Measurements from ENCODE around the gene TMEM181. TPM values are rescaled to one million over a fixed set of nuclear protein-coding genes. Genes with fewer than 3 reads are reported as not detected.

The TMEM181 gene
- total RNA-seq, 1 experiment from 2014 or later, result 31.6 TPM

DNA sequence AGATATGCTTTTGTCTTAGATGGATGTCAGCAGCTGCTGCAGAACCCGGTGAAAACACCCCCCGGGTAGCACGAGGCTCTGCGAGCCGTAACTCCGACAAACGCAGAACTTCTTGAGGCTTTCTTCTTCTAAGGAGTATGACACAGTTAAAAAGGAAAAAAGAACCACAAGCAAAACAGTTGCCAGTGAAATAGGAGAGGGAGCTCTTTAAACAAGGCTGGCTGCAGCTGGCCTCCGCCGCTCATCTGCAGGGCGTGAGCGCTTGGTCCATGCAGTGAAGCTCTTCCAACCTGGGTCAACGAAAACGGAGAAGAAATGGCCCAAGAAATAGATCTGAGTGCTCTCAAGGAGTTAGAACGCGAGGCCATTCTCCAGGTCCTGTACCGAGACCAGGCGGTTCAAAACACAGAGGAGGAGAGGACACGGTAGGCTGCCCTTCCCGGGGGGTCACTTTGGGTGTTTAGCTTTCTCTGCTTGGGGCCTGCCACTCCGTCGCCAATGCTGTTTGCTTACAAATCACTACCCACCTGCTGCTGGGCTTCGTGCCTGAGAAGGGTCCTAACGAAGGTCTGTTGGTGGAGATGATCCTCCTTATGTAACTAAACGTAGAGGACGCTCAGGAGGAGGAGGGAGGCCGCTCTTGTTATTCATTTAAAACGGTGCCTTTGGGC is 103.2 kb downstream of the TMEM181 start:
- BruUV-seq (replicated peaks), result no TSS peak
- intact Hi-C loops (cut with micrococcal nuclease; ENCODE audit: unreplicated experiment), result no loop called here

DNA sequence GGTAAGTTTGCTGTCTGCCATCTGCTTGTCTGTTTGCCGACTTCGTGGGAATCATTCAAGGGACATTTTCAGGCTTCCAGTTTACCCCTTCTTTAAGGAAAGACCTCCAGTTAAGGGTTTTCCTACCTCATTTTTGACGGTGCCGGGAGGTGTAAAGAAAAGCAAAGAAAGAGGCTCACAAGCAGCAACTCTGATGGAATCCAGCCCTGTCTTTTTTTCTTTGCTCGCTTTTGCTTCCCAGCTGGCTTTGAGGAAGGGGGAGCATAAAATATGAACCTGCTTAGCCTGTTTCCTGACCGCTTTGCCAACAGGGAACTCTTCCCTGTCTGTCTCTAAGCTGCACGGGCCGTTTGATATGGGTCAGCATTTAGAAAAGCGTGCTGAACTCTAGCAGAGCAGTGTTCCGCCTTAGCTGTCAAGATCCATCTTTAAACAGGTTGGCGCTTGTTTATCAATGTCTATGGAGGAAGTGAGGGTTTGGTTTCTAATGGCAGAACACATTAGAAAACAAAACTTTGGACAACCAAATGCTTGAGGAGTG is 103.8 kb downstream of the TMEM181 start:
- no peaks in the 10 kb centered on the region for H3K9me3 ChIP-seq (ENCODE audit: low read depth, low read length, poor library complexity, severe bottlenecking)
- no TSS peak for BruUV-seq (replicated peaks)
- DNase-seq (ENCODE audit: low spot score), result no peak
- no peak overlapping the region for H3K4me3 ChIP-seq (ENCODE audit: low read depth, low read length, poor library complexity, severe bottlenecking)
- no peak overlapping the region for H3K27ac ChIP-seq (ENCODE audit: low read depth, low read length, poor library complexity, severe bottlenecking)
- peaks cover 16% of the 10 kb centered on the region for H3K4me1 ChIP-seq (ENCODE audit: insufficient read depth, low read length, poor library complexity, severe bottlenecking)
- H3K27me3 ChIP-seq (replicated peaks; ENCODE audit: insufficient read depth, low read depth, low read length, poor library complexity), result no peaks in the 10 kb centered on the region
- intact Hi-C loops (cut with micrococcal nuclease; ENCODE audit: unreplicated experiment), result no loop called here
- TF ChIP-seq EZH2 (IDR thresholded peaks at IDR 0.05; ENCODE audit: borderline replicate concordance, low read depth, low read length, poor library complexity, severe bottlenecking), result no peak
- TF ChIP-seq, protein P1, sequence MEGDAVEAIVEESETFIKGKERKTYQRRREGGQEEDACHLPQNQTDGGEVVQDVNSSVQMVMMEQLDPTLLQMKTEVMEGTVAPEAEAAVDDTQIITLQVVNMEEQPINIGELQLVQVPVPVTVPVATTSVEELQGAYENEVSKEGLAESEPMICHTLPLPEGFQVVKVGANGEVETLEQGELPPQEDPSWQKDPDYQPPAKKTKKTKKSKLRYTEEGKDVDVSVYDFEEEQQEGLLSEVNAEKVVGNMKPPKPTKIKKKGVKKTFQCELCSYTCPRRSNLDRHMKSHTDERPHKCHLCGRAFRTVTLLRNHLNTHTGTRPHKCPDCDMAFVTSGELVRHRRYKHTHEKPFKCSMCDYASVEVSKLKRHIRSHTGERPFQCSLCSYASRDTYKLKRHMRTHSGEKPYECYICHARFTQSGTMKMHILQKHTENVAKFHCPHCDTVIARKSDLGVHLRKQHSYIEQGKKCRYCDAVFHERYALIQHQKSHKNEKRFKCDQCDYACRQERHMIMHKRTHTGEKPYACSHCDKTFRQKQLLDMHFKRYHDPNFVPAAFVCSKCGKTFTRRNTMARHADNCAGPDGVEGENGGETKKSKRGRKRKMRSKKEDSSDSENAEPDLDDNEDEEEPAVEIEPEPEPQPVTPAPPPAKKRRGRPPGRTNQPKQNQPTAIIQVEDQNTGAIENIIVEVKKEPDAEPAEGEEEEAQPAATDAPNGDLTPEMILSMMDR (conservative IDR thresholded peaks at IDR 0.05; ENCODE audit: low read depth, low read length), result no peak
- ChIA-PET POLR2A (ENCODE audit: low non-redundant PET) (interaction anchor here (0.6 kb wide), 1 partner anchor 73 kb away, joined by 7 read pairs; no protein-coding TSS in a partner anchor), CTCF (interaction anchor here (0.6 kb wide), 1 partner anchor 28 kb away, joined by 3 read pairs; no protein-coding TSS in a partner anchor)
- H3K36me3 ChIP-seq (ENCODE audit: insufficient read depth, low read length, poor library complexity, severe bottlenecking), result no peaks in the 10 kb centered on the region

More for the DNA sequence above, 103.2 kb downstream of the TMEM181 start:
- ChIA-PET CTCF (interaction anchor here (0.6 kb wide), 1 partner anchor 28 kb away, joined by 3 read pairs; no protein-coding TSS in a partner anchor), POLR2A (ENCODE audit: low non-redundant PET) (interaction anchor here (0.6 kb wide), 1 partner anchor 73 kb away, joined by 7 read pairs; no protein-coding TSS in a partner anchor)
- Histone ChIP-seq H3K27ac (ENCODE audit: low read depth, low read length, poor library complexity, severe bottlenecking) (no peak overlapping the region), H3K9me3 (ENCODE audit: low read depth, low read length, poor library complexity, severe bottlenecking) (no peaks in the 10 kb centered on the region), H3K27me3 (replicated peaks; ENCODE audit: insufficient read depth, low read depth, low read length, poor library complexity) (no peaks in the 10 kb centered on the region), H3K4me1 (ENCODE audit: insufficient read depth, low read length, poor library complexity, severe bottlenecking) (peaks cover 16% of the 10 kb centered on the region), H3K36me3 (ENCODE audit: insufficient read depth, low read length, poor library complexity, severe bottlenecking) (no peaks in the 10 kb centered on the region), H3K4me3 (ENCODE audit: low read depth, low read length, poor library complexity, severe bottlenecking) (no peak overlapping the region)
- TF ChIP-seq EZH2 (IDR thresholded peaks at IDR 0.05; ENCODE audit: borderline replicate concordance, low read depth, low read length, poor library complexity, severe bottlenecking), result no peak
- TF ChIP-seq, protein P1 (conservative IDR thresholded peaks at IDR 0.05; ENCODE audit: low read depth, low read length), result no peak
- no peak for DNase-seq (ENCODE audit: low spot score)

DNA sequence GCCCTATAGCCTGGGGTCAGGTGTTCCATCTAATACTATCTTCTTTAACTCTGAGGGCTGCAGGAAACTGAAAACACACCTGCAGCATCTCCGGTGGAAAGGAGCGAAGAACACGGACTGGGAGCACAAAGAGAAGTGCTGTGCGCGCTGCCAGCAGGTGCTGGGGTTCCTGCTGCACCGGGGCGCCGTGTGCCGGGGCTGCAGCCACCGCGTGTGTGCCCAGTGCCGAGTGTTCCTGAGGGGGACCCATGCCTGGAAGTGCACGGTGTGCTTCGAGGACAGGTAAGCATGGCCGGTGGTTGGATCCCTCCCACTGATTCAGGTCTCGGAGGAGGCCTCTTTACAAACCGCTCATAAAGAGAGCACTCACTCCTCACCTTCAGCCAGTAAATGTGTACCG is 105.4 kb downstream of the TMEM181 start:
- Histone ChIP-seq H3K4me1 (ENCODE audit: insufficient read depth, low read length, poor library complexity, severe bottlenecking) (peaks cover 16% of the 10 kb centered on the region), H3K9me3 (ENCODE audit: low read depth, low read length, poor library complexity, severe bottlenecking) (no peaks in the 10 kb centered on the region), H3K27me3 (replicated peaks; ENCODE audit: insufficient read depth, low read depth, low read length, poor library complexity) (no peaks in the 10 kb centered on the region), H3K4me3 (ENCODE audit: low read depth, low read length, poor library complexity, severe bottlenecking) (no peak overlapping the region), H3K36me3 (ENCODE audit: insufficient read depth, low read length, poor library complexity, severe bottlenecking) (no peaks in the 10 kb centered on the region), H3K27ac (ENCODE audit: low read depth, low read length, poor library complexity, severe bottlenecking) (no peak overlapping the region)
- ChIA-PET POLR2A (ENCODE audit: low non-redundant PET) (no interaction called here), CTCF (no interaction called here)
- no peak for DNase-seq (ENCODE audit: low spot score)
- no TSS peak for BruUV-seq (replicated peaks)
- no peak for TF ChIP-seq EZH2 (IDR thresholded peaks at IDR 0.05; ENCODE audit: borderline replicate concordance, low read depth, low read length, poor library complexity, severe bottlenecking)
- TF ChIP-seq, protein P1 (conservative IDR thresholded peaks at IDR 0.05; ENCODE audit: low read depth, low read length), result no peak
- intact Hi-C loops (cut with micrococcal nuclease; ENCODE audit: unreplicated experiment), result no loop called here
